Smooth muscle cell (in vitro differentiated cells): ENCODE data around the gene GLO1. TPM values are rescaled to one million over a fixed set of nuclear protein-coding genes. Genes with fewer than 3 reads are reported as not detected.
"Not testable (repeated sequence)": the region's sequence is repeated elsewhere in the genome, so short reads cannot be mapped to it uniquely, and the experiment has no call there.

Source experiments
- DNase-seq: peaks from one replicate; lab custom pipeline; 2025; ENCODE audit not compliant: unreplicated experiment; lab: John Stamatoyannopoulos, UW
- H2AFZ ChIP-seq: fragments of 200-600 bp; sonication (generic); 2 replicates; pipeline ENCODE4 v1.6.0; 2016; ENCODE audit warnings: antibody characterized with exemption, low read depth, mild to moderate bottlenecking
- H3F3A ChIP-seq: fragments of 200-600 bp; sonication (generic); 2 replicates; pipeline ENCODE4 v1.6.0; 2017; ENCODE audit warnings: antibody characterized with exemption, low read depth
- H3K27ac ChIP-seq: fragments of 200-600 bp; sonication (generic); 2 replicates; pipeline ENCODE4 v1.5.1; 2016; ENCODE audit warnings: low read depth, mild to moderate bottlenecking
- H3K27me3 ChIP-seq: fragments of 200-600 bp; sonication (generic); 2 replicates; pipeline ENCODE4 v1.6.1; 2016; ENCODE audit warnings: low read depth, mild to moderate bottlenecking
- H3K36me3 ChIP-seq: fragments of 200-600 bp; sonication (generic); 2 replicates; pipeline ENCODE4 v1.5.1; 2016; ENCODE audit warnings: low read depth
- H3K4me1 ChIP-seq: fragments of 200-600 bp; sonication (generic); 2 replicates; pipeline ENCODE4 v1.5.1; 2016; ENCODE audit warnings: low read depth
- H3K4me2 ChIP-seq: fragments of 200-600 bp; sonication (generic); 2 replicates; pipeline ENCODE4 v1.6.0; 2016; ENCODE audit warnings: mild to moderate bottlenecking
- H3K4me3 ChIP-seq: fragments of 200-600 bp; sonication (generic); 2 replicates; pipeline ENCODE4 v1.5.1; 2016; ENCODE audit warnings: mild to moderate bottlenecking
- H3K79me2 ChIP-seq: fragments of 200-600 bp; sonication (generic); 2 replicates; pipeline ENCODE4 v1.6.0; 2016; ENCODE audit warnings: low read depth, mild to moderate bottlenecking
- H3K9ac ChIP-seq: fragments of 200-600 bp; sonication (generic); 2 replicates; pipeline ENCODE4 v1.6.0; 2016; ENCODE audit warnings: low read depth
- H3K9me3 ChIP-seq: fragments of 200-600 bp; sonication (generic); replicated peaks from 2 replicates; pipeline ENCODE4 v1.5.1; 2016; ENCODE audit warnings: low read depth
- H4K20me1 ChIP-seq: fragments of 200-600 bp; sonication (generic); 2 replicates; pipeline ENCODE4 v1.6.0; 2016; ENCODE audit warnings: low read depth
- CTCF ChIP-seq: fragments of 200-600 bp; sonication (generic); IDR thresholded peaks from 2 replicates; pipeline ENCODE4 v1.5.1; 2017; ENCODE audit warnings: borderline replicate concordance, mild to moderate bottlenecking, antibody characterized with exemption; ENCODE audit not compliant: insufficient read depth, poor library complexity, severe bottlenecking
- WGBS: methylation state at CpG from one replicate; pipeline ENCODE4 v1.1.7; 2016; ENCODE audit warnings: low lambda C conversion rate; 5-methylcytosine and 5-hydroxymethylcytosine counted together
- polyA plus RNA-seq: library from polyadenylated mRNA; unstranded; fragments of >200 nt; fragmentation: Nextera tagmentation; extraction: Ambion mirVana; gene quantifications from 2 replicates; pipeline ENCODE4 v1.2.1, GENCODE V29; 2016
- total RNA-seq: library from RNA; depleted of rRNA; stranded (reverse); fragments of >200 nt; gene quantifications from 2 replicates; pipeline ENCODE4 v1.2.3, GENCODE V29; 2014

Gene GLO1
- total and polyA plus RNA-seq, 2 experiments from 2014 or later, result 147 to 204 TPM

GRCh38 chr6:38701551-38701950 is 1.4 kb downstream of the GLO1 start:
- H3K4me2 ChIP-seq, result peak overlapping the region; percentile 67
- no peak overlapping the region for H3K9ac ChIP-seq
- peaks cover 34% of the 10 kb centered on the region for H4K20me1 ChIP-seq
- no peaks in the 10 kb centered on the region for H3K9me3 ChIP-seq
- whole genome bisulfite sequencing, result 56% methylated on average over 3 of the region's 3 CpGs
- peaks cover 48% of the 10 kb centered on the region for H3K79me2 ChIP-seq
- no peaks in the 10 kb centered on the region for H3K36me3 ChIP-seq
- no peaks in the 10 kb centered on the region for H3F3A ChIP-seq
- peak overlapping the region; percentile 13 for H3K4me3 ChIP-seq
- no peaks in the 10 kb centered on the region for H3K27me3 ChIP-seq
- H3K4me1 ChIP-seq, result peaks cover 4% of the 10 kb centered on the region
- H3K27ac ChIP-seq, result no peak overlapping the region
- no peak overlapping the region for H2AFZ ChIP-seq
- DNase-seq, result no peak
- TF ChIP-seq CTCF, result no peak

GRCh38 chr6:38699702-38700101 is 3.2 kb downstream of the GLO1 start:
- not testable (repeated sequence) for H3K27me3 ChIP-seq, H3K4me2 ChIP-seq, H3K27ac ChIP-seq, H2AFZ ChIP-seq, H3K4me3 ChIP-seq, H3K9ac ChIP-seq, DNase-seq, H3K4me1 ChIP-seq, H3K9me3 ChIP-seq, H3K36me3 ChIP-seq, H3F3A ChIP-seq
- 83% methylated on average over 3 of the region's 3 CpGs for WGBS
- peaks cover 60% of the 10 kb centered on the region for H3K79me2 ChIP-seq
- peaks cover 52% of the 10 kb centered on the region for H4K20me1 ChIP-seq

GRCh38 chr6:38697846-38698245 is 5.1 kb downstream of the GLO1 start:
- Histone ChIP-seq H3F3A (no peaks in the 10 kb centered on the region), H3K79me2 (peaks cover 76% of the 10 kb centered on the region)
- 95% methylated on average over 3 of the region's 3 CpGs for WGBS

GRCh38 chr6:38696345-38696744 is 6.6 kb downstream of the GLO1 start:
- DNase-seq, result no peak
- no peak overlapping the region for H2AFZ ChIP-seq
- H3K4me3 ChIP-seq, result no peak overlapping the region
- H3K4me1 ChIP-seq, result no peaks in the 10 kb centered on the region
- H3K36me3 ChIP-seq, result no peaks in the 10 kb centered on the region
- H3K9ac ChIP-seq, result no peak overlapping the region
- no peak overlapping the region for H3K4me2 ChIP-seq
- peaks cover 74% of the 10 kb centered on the region for H4K20me1 ChIP-seq
- no peak overlapping the region for H3K27ac ChIP-seq
- no peaks in the 10 kb centered on the region for H3K27me3 ChIP-seq
- H3F3A ChIP-seq, result no peaks in the 10 kb centered on the region
- H3K9me3 ChIP-seq, result no peaks in the 10 kb centered on the region
- peaks cover 87% of the 10 kb centered on the region for H3K79me2 ChIP-seq
- no peak for TF ChIP-seq CTCF

More at GRCh38 chr6:38697846-38698245, 5.1 kb downstream of the GLO1 start:
- H3K36me3 ChIP-seq, result no peaks in the 10 kb centered on the region
- no peak overlapping the region for H3K9ac ChIP-seq
- no peaks in the 10 kb centered on the region for H3K9me3 ChIP-seq
- H3K4me2 ChIP-seq, result no peak overlapping the region
- no peak for TF ChIP-seq CTCF
- peaks cover 4% of the 10 kb centered on the region for H3K4me1 ChIP-seq
- no peaks in the 10 kb centered on the region for H3K27me3 ChIP-seq
- H3K27ac ChIP-seq, result no peak overlapping the region
- H3K4me3 ChIP-seq, result no peak overlapping the region
- H4K20me1 ChIP-seq, result peaks cover 64% of the 10 kb centered on the region
- no peak for DNase-seq
- H2AFZ ChIP-seq, result no peak overlapping the region
